Keratinocyte (primary cell): Measurements from ENCODE around the gene GPS1.

Experiments used
- EZH2 ChIP-seq: IDR thresholded peaks from one replicate; pipeline ENCODE4 v1.6.1; 2012; ENCODE audit warnings: inconsistent platforms, mild to moderate bottlenecking, low read length, moderate library complexity
- TF ChIP-seq, protein P1 (sequence below), 3 experiments: IDR thresholded peaks in 1 of 3; conservative IDR thresholded peaks in 1 of 3; optimal IDR thresholded peaks in 1 of 3; 2 replicates in 2 of 3; 3 replicates in 1 of 3; pipeline versions ENCODE3 to v1.5.1; 2011; ENCODE audit warnings: low read length in 3 of 3, mild to moderate bottlenecking in 3 of 3, moderate library complexity in 2 of 3, control low read depth in 1 of 3, inconsistent platforms in 1 of 3; ENCODE audit not compliant: insufficient read depth in 2 of 3; ENCODE audit errors: extremely low read depth in 1 of 3

DNA sequence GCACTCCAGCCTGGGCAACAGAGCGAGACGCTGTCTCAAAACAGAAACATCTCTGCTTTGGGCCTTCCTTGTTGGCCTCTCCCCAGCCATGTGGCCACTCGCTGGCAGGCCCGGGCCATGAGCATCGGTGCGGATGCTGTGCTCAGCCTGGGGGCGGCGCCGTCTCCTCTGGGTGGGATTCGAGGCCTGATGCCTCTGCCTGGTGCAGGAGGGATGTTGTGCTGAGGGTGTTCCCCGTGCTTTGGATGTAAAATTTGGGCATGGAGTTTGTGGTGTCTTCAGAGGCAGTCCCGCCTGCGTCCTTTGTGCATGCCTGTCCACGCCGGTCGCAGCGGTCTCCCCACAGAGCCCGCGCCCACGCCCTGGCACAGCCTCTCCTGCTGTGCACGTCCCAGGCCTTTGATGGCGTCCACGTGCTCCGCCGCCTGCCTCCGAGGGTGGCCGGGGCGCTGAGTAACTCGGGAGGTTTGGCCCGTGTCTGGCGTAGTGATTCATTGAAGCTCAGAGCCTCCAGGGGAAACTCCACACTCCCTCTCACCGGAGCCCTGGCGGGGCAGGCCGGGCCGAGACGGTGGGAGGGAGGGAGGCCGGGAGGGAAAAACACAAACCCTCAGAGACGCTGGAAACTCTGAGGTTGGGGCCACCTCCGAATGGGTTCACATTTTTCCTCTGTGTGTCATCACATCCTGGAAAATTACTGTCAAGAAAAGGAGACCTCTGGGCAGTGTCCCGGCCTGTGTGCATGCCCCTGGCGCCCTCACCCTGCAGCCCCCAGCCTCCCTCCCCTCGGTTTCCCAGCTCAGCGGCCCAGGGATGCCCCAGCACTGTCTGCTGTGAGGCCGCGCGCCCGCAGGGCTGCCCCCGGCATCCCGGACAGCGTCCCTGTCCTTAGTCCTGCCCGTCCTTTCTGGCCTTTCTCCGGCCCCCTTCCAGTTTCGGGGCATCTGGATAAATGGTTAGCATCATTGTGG, 48.0 kb upstream of the GPS1 start:
- TF ChIP-seq, protein P1, sequence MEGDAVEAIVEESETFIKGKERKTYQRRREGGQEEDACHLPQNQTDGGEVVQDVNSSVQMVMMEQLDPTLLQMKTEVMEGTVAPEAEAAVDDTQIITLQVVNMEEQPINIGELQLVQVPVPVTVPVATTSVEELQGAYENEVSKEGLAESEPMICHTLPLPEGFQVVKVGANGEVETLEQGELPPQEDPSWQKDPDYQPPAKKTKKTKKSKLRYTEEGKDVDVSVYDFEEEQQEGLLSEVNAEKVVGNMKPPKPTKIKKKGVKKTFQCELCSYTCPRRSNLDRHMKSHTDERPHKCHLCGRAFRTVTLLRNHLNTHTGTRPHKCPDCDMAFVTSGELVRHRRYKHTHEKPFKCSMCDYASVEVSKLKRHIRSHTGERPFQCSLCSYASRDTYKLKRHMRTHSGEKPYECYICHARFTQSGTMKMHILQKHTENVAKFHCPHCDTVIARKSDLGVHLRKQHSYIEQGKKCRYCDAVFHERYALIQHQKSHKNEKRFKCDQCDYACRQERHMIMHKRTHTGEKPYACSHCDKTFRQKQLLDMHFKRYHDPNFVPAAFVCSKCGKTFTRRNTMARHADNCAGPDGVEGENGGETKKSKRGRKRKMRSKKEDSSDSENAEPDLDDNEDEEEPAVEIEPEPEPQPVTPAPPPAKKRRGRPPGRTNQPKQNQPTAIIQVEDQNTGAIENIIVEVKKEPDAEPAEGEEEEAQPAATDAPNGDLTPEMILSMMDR (optimal IDR thresholded peaks at IDR 0.05 in 1 of 3, IDR thresholded peaks at IDR 0.05 in 1 of 3, conservative IDR thresholded peaks at IDR 0.05 in 1 of 3; ENCODE audit: extremely low read depth in 1 of 3, insufficient read depth in 2 of 3, low read length in 3 of 3), result no peak
- TF ChIP-seq EZH2, result no peak
